Calu3 (cell line): Measurements from ENCODE around the gene CACNA1S. TPM values are rescaled to one million over a fixed set of nuclear protein-coding genes. Genes with fewer than 3 reads are reported as not detected.

Source experiments
- BruUV-seq: library from RNA; stranded (reverse); fragments of 400-500 nt; replicated peaks from 2 replicates; lab custom pipeline; 2021; lab: Mats Ljungman, UMichigan
- CTCF ChIA-PET: fragments of 300-600 bp; sonication (Branson Sonifier 250); formaldehyde crosslinking; loops from one replicate; lab custom pipeline; 2022; ENCODE audit warnings: antibody characterized with exemption; lab: Charles Lee
- DNase-seq: peaks from one replicate; pipeline ENCODE4 v3.0.0; 2022
- H3K27ac Mint-ChIP-seq: one replicate; pipeline ENCODE4 v1.8.0; 2022; ENCODE audit warnings: mixed read lengths; ENCODE audit not compliant: unreplicated experiment
- H3K27me3 Mint-ChIP-seq: one replicate; pipeline ENCODE4 v1.8.0; 2022; ENCODE audit warnings: mixed read lengths; ENCODE audit not compliant: unreplicated experiment
- H3K36me3 Mint-ChIP-seq: one replicate; pipeline ENCODE4 v1.8.0; 2022; ENCODE audit warnings: mild to moderate bottlenecking, moderate library complexity, mixed read lengths; ENCODE audit not compliant: insufficient read depth, unreplicated experiment
- H3K4me1 Mint-ChIP-seq: one replicate; pipeline ENCODE4 v1.8.0; 2022; ENCODE audit warnings: mild to moderate bottlenecking, low read depth, mixed read lengths; ENCODE audit not compliant: unreplicated experiment
- H3K4me3 Mint-ChIP-seq: one replicate; pipeline ENCODE4 v1.8.0; 2022; ENCODE audit warnings: mild to moderate bottlenecking, low read depth, moderate library complexity, mixed read lengths; ENCODE audit not compliant: unreplicated experiment
- H3K9me3 Mint-ChIP-seq: one replicate; pipeline ENCODE4 v1.8.0; 2022; ENCODE audit warnings: low read depth, mixed read lengths; ENCODE audit not compliant: unreplicated experiment
- CTCF ChIP-seq: fragments of 200-600 bp; IDR thresholded peaks from one replicate; pipeline ENCODE4 v1.8.0; 2022; ENCODE audit warnings: antibody characterized with exemption; ENCODE audit not compliant: unreplicated experiment
- intact Hi-C: fragments of 100-400 bp; cut with micrococcal nuclease; formaldehyde crosslinking; loops from one replicate; pipeline ENCODE4 v1.10.0; 2022; ENCODE audit not compliant: unreplicated experiment
- total RNA-seq: library from RNA; stranded (reverse); gene quantifications from 2 replicates; pipeline ENCODE4 v1.2.3, GENCODE V29; 2022

Gene CACNA1S
- total RNA-seq, 1 experiment from 2014 or later = not detected

DNA sequence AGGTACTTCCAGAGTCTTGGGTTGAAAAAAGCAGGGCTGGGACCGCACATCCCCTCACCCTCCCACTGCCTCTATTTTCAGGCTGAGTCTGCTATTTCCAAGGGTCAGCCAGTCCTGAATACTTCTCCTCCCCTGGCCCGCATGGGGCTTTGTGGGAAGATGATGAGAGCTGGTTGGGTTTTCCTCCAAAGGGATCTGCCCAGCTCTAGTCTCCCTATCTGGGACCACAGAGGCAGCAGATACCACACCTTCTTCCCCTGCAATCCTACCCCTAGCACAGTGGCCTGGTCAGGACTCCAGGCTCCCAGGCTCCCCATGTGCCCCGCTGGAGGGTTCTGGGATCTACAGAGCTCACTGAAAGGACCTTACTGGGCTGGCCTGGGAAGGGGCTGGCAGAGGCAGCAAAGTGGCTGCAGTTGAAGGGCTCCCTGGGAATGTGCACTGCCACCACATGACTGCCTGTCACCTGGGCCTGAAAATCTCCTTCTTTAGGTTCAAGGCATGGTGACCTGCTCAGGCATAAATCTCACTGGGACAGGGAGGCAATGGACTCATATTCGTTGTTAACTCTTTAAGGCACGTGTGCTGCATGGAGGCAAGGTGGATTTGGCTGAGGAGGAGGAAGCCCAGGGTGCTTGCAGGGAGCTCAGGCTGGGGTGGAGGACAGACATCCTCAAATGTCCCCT lies 13.1 kb downstream of the CACNA1S start:
- no TSS peak for BruUV-seq
- intact Hi-C loops = no loop called here
- no peak for TF ChIP-seq CTCF
- CTCF ChIA-PET = interaction anchor here (0.8 to 1.1 kb wide), 2 partner anchors 13 to 19 kb away, joined by 3 to 5 read pairs; no protein-coding TSS in a partner anchor
- no peaks in the 10 kb centered on the region for H3K36me3 Mint-ChIP-seq
- DNase-seq = no peak
- H3K27ac Mint-ChIP-seq = no peak overlapping the region
- no peaks in the 10 kb centered on the region for H3K4me1 Mint-ChIP-seq
- H3K9me3 Mint-ChIP-seq = no peaks in the 10 kb centered on the region
- no peak overlapping the region for H3K4me3 Mint-ChIP-seq
- H3K27me3 Mint-ChIP-seq = peaks cover 90% of the 10 kb centered on the region

- Mint-ChIP-seq H3K9me3 (no peaks in the 10 kb centered on the region), H3K36me3 (no peaks in the 10 kb centered on the region), H3K4me1 (no peaks in the 10 kb centered on the region), H3K4me3 (no peak overlapping the region), H3K27me3 (peaks cover 89% of the 10 kb centered on the region), H3K27ac (no peak overlapping the region)
- intact Hi-C loops = no loop called here
- CTCF ChIA-PET = no interaction called here
- DNase-seq = no peak
- no TSS peak for BruUV-seq
- TF ChIP-seq CTCF = no peak
These were observed 15.0 kb downstream of the CACNA1S start for GRCh38 chr1:201096977-201097856.

DNA sequence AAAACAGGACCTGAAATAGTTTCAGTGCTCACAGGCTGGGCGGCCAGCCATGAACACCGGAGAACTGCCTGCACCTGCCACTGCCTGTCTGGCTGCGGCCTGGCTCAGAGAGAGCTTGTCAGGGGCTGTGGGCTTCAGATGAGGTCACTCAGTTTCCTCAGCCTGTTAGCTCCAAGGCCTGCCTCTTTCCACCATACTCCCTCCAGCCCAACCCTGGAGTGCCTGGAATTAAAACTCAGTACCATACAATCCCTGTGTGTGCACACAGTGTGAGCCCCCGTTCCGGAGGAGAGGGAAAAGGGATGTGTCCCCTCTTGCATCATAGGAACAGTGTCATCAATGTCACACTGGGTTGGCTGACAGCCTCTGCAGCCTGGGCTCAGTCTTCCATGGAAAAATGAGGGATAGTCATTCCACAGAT lies 16.2 kb downstream of the CACNA1S start:
- H3K4me1 Mint-ChIP-seq = no peaks in the 10 kb centered on the region
- intact Hi-C loops = no loop called here
- no peak for DNase-seq
- H3K36me3 Mint-ChIP-seq = no peaks in the 10 kb centered on the region
- H3K27ac Mint-ChIP-seq = no peak overlapping the region
- peaks cover 89% of the 10 kb centered on the region for H3K27me3 Mint-ChIP-seq
- no TSS peak for BruUV-seq
- no peak overlapping the region for H3K4me3 Mint-ChIP-seq
- CTCF ChIA-PET = interaction anchor here (1.4 kb wide), 1 partner anchor 10 kb away, joined by 4 read pairs; no protein-coding TSS in a partner anchor
- no peaks in the 10 kb centered on the region for H3K9me3 Mint-ChIP-seq
- no peak for TF ChIP-seq CTCF

- H3K36me3 Mint-ChIP-seq = no peaks in the 10 kb centered on the region
- BruUV-seq = no TSS peak
- no peak for DNase-seq
- H3K9me3 Mint-ChIP-seq = no peaks in the 10 kb centered on the region
- no peaks in the 10 kb centered on the region for H3K4me1 Mint-ChIP-seq
- CTCF ChIA-PET = interaction anchor here (1.4 kb wide), 1 partner anchor 10 kb away, joined by 4 read pairs; no protein-coding TSS in a partner anchor
- no peak overlapping the region for H3K27ac Mint-ChIP-seq
- TF ChIP-seq CTCF = no peak
- peaks cover 92% of the 10 kb centered on the region for H3K27me3 Mint-ChIP-seq
- intact Hi-C loops = no loop called here
- no peak overlapping the region for H3K4me3 Mint-ChIP-seq
These were observed 16.6 kb downstream of the CACNA1S start for GRCh38 chr1:201095581-201095980.
